HepG2 (cell line): Measurements from ENCODE around the gene ALDH3B2. TPM values are rescaled to one million over a fixed set of nuclear protein-coding genes. Genes with fewer than 3 reads are reported as not detected.

ENCODE experiments used
- CCDC6 ChIP-seq: sonication (generic); formaldehyde crosslinking; IDR thresholded peaks from 2 replicates; pipeline ENCODE4 v1.8.1; 2022; ENCODE audit warnings: mild to moderate bottlenecking, missing genetic modification reagents, moderate library complexity
- FIP1L1 ChIP-seq: fragments of 200-400 bp; formaldehyde crosslinking; IDR thresholded peaks from 2 replicates; pipeline ENCODE4 v1.6.1; 2018; ENCODE audit warnings: low read depth, mild to moderate bottlenecking, low read length, moderate library complexity, borderline replicate concordance; ENCODE audit not compliant: insufficient read depth
- HNF4A ChIP-seq: sonication (generic); formaldehyde crosslinking; IDR thresholded peaks from 2 replicates; pipeline ENCODE4 v1.4.0; 2020; ENCODE audit warnings: missing genetic modification reagents
- HNF4G ChIP-seq, 2 experiments: sonication (generic) in 1 of 2; formaldehyde crosslinking in 1 of 2; IDR thresholded peaks; 2 replicates each; pipeline versions ENCODE4 v1.4.0 to v1.6.1; 2011 to 2020; ENCODE audit warnings: borderline replicate concordance in 2 of 2, low read depth in 2 of 2, mild to moderate bottlenecking in 2 of 2, low read length in 1 of 2, missing genetic modification reagents in 1 of 2, moderate library complexity in 1 of 2
- SP5 ChIP-seq: IDR thresholded peaks from 2 replicates; pipeline ENCODE4 v1.6.1; 2016; ENCODE audit warnings: low read depth, borderline replicate concordance
- ZBTB42 ChIP-seq: sonication (generic); formaldehyde crosslinking; IDR thresholded peaks from 2 replicates; pipeline ENCODE4 v1.5.0; 2020; ENCODE audit warnings: mild to moderate bottlenecking, missing genetic modification reagents
- ZNF549 ChIP-seq: sonication (generic); formaldehyde crosslinking; IDR thresholded peaks from 2 replicates; pipeline ENCODE4 v1.5.0; 2020; ENCODE audit warnings: missing genetic modification reagents
- ZNF746 ChIP-seq: sonication (generic); formaldehyde crosslinking; IDR thresholded peaks from 2 replicates; pipeline ENCODE4 v1.8.0; 2022; ENCODE audit warnings: mild to moderate bottlenecking, missing genetic modification reagents
- ZNF761 ChIP-seq: sonication (generic); formaldehyde crosslinking; conservative IDR thresholded peaks from 2 replicates; pipeline ENCODE4 v1.4.0; 2020; ENCODE audit warnings: mild to moderate bottlenecking, missing genetic modification reagents
- ZNF766 ChIP-seq: sonication (generic); formaldehyde crosslinking; IDR thresholded peaks from 2 replicates; pipeline ENCODE4 v1.5.0; 2020; ENCODE audit warnings: missing genetic modification reagents, borderline replicate concordance
- ZNF776 ChIP-seq: sonication (generic); formaldehyde crosslinking; IDR thresholded peaks from 2 replicates; pipeline ENCODE4 v1.4.0; 2020; ENCODE audit warnings: mild to moderate bottlenecking, missing genetic modification reagents
- ZSCAN25 ChIP-seq: sonication (generic); formaldehyde crosslinking; IDR thresholded peaks from 2 replicates; pipeline ENCODE4 v1.8.0; 2022; ENCODE audit warnings: mild to moderate bottlenecking, missing genetic modification reagents
- polyA plus RNA-seq, 8 experiments: library from polyadenylated mRNA; depleted of rRNA in 3 of 8; stranded (reverse) in 7 of 8; unstranded in 1 of 8; fragments of >200 nt; fragmentation: Illumina TruSeq in 4 of 8; extraction: Trizol in 4 of 8; gene quantifications; 2 replicates each; pipeline versions ENCODE4 v1.2.1 to v1.2.3, GENCODE V29; 2011 to 2016; ENCODE audit warnings: low read depth in 4 of 8, missing spikeins in 1 of 8, mixed read lengths in 1 of 8; ENCODE audit not compliant: insufficient read depth in 1 of 8
- total RNA-seq, 5 experiments: library from RNA; depleted of rRNA; stranded (reverse); fragments of >200 nt; fragmentation: Illumina TruSeq; extraction: Trizol; gene quantifications; 2 replicates each; pipeline ENCODE4 v1.2.3, GENCODE V29; 2016; ENCODE audit warnings: low read depth in 1 of 5
- TF ChIP-seq, protein P1 (sequence below): sonication (generic); formaldehyde crosslinking; IDR thresholded peaks from 2 replicates; pipeline ENCODE4 v1.5.1; 2020; ENCODE audit warnings: missing genetic modification reagents, mild to moderate bottlenecking, borderline replicate concordance
- TF ChIP-seq, protein P2 (sequence below): sonication (generic); formaldehyde crosslinking; IDR thresholded peaks from 2 replicates; pipeline ENCODE4 v1.5.1; 2020; ENCODE audit warnings: mild to moderate bottlenecking, missing genetic modification reagents, borderline replicate concordance
- TF ChIP-seq, protein P3 (sequence below): sonication (generic); formaldehyde crosslinking; IDR thresholded peaks from 2 replicates; pipeline ENCODE4 v1.4.0; 2020; ENCODE audit warnings: missing genetic modification reagents, borderline replicate concordance
- TF ChIP-seq, protein P4 (sequence below): sonication (generic); formaldehyde crosslinking; IDR thresholded peaks from 2 replicates; pipeline ENCODE4 v1.4.0; 2020; ENCODE audit warnings: missing genetic modification reagents
- TF ChIP-seq, protein P5 (sequence below): sonication (generic); formaldehyde crosslinking; IDR thresholded peaks from 2 replicates; pipeline ENCODE4 v1.5.1; 2020; ENCODE audit warnings: missing genetic modification reagents, mild to moderate bottlenecking, borderline replicate concordance
- TF ChIP-seq, protein P6 (sequence below): sonication (generic); formaldehyde crosslinking; IDR thresholded peaks from 2 replicates; pipeline ENCODE4 v1.4.0; 2020; ENCODE audit warnings: missing genetic modification reagents, borderline replicate concordance

The ALDH3B2 gene
- total and polyA plus RNA-seq, 2 of the 13 experiments (the other 11 are each of a cell fraction or from before 2014, with no cell fraction given), result not detected

DNA sequence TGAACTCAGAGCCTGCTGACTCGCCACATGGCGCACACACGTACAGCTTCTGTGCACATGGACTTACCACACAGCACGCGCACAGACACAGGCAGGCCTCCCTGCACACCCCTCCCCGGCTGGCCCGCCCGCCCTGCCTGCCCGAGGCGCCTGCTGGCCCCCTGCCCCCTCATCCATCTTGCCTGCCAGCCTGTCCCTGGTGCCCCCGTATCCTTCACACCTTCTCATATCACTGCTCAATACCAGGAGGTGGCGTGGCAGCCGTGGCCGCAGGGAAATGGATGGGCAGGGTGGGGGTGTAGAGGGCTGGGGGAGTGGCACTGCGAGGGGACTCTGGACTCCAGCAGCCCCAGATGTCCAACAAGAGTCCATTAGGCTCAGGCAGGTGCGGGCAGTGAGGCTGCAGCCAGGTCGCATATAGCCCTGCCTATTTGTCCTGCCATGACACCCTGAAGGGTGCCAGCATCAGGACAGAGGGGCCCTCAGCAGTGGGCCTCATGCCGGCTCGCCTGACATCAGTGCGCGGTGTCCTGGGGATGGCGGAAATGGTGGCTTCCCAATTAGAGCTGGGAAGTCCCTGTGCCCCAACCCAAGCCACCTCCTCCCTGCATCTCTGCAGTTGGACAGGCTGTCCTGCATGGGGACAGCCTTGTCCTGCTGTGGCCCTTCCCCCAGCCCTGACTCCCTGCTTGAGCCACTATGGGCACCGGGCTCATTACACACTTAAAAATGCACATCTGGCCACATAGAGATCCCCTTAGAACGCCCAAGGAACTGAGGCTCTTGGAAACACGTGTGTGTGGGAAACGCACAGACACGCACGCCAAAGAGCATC lies 32.9 kb downstream of the ALDH3B2 start (continued):
- TF ChIP-seq, protein P1, sequence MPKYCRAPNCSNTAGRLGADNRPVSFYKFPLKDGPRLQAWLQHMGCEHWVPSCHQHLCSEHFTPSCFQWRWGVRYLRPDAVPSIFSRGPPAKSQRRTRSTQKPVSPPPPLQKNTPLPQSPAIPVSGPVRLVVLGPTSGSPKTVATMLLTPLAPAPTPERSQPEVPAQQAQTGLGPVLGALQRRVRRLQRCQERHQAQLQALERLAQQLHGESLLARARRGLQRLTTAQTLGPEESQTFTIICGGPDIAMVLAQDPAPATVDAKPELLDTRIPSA (CRISPR knock-in tag), result no peak
- TF ChIP-seq ZBTB42 (CRISPR knock-in tag), result no peak
- no peak for TF ChIP-seq FIP1L1
- TF ChIP-seq, protein P2, sequence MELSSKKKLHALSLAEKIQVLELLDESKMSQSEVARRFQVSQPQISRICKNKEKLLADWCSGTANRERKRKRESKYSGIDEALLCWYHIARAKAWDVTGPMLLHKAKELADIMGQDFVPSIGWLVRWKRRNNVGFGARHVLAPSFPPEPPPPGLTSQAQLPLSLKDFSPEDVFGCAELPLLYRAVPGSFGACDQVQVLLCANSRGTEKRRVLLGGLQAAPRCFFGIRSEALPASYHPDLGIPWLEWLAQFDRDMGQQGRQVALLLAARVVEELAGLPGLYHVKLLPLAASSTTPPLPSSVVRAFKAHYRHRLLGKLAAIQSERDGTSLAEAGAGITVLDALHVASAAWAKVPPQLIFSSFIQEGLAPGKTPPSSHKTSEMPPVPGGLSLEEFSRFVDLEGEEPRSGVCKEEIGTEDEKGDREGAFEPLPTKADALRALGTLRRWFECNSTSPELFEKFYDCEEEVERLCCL (CRISPR knock-in tag), result no peak
- no peak for TF ChIP-seq ZNF766 (CRISPR knock-in tag)
- TF ChIP-seq, protein P3, sequence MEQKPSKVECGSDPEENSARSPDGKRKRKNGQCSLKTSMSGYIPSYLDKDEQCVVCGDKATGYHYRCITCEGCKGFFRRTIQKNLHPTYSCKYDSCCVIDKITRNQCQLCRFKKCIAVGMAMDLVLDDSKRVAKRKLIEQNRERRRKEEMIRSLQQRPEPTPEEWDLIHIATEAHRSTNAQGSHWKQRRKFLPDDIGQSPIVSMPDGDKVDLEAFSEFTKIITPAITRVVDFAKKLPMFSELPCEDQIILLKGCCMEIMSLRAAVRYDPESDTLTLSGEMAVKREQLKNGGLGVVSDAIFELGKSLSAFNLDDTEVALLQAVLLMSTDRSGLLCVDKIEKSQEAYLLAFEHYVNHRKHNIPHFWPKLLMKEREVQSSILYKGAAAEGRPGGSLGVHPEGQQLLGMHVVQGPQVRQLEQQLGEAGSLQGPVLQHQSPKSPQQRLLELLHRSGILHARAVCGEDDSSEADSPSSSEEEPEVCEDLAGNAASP (CRISPR knock-in tag), result no peak
- TF ChIP-seq, protein P4, sequence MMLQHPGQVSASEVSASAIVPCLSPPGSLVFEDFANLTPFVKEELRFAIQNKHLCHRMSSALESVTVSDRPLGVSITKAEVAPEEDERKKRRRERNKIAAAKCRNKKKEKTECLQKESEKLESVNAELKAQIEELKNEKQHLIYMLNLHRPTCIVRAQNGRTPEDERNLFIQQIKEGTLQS (CRISPR knock-in tag), result no peak
- TF ChIP-seq HNF4A (CRISPR knock-in tag), result peak; percentile 77
- peak; percentile 85 for TF ChIP-seq SP5 (CRISPR knock-in tag)
- no peak for TF ChIP-seq ZNF761 (CRISPR knock-in tag)
- TF ChIP-seq ZSCAN25 (CRISPR knock-in tag), result peak; percentile 99
- no peak for TF ChIP-seq ZNF776
- TF ChIP-seq, protein P5, sequence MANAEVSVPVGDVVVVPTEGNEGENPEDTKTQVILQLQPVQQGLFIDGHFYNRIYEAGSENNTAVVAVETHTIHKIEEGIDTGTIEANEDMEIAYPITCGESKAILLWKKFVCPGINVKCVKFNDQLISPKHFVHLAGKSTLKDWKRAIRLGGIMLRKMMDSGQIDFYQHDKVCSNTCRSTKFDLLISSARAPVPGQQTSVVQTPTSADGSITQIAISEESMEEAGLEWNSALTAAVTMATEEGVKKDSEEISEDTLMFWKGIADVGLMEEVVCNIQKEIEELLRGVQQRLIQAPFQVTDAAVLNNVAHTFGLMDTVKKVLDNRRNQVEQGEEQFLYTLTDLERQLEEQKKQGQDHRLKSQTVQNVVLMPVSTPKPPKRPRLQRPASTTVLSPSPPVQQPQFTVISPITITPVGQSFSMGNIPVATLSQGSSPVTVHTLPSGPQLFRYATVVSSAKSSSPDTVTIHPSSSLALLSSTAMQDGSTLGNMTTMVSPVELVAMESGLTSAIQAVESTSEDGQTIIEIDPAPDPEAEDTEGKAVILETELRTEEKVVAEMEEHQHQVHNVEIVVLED (CRISPR knock-in tag), result no peak
- TF ChIP-seq, protein P6, sequence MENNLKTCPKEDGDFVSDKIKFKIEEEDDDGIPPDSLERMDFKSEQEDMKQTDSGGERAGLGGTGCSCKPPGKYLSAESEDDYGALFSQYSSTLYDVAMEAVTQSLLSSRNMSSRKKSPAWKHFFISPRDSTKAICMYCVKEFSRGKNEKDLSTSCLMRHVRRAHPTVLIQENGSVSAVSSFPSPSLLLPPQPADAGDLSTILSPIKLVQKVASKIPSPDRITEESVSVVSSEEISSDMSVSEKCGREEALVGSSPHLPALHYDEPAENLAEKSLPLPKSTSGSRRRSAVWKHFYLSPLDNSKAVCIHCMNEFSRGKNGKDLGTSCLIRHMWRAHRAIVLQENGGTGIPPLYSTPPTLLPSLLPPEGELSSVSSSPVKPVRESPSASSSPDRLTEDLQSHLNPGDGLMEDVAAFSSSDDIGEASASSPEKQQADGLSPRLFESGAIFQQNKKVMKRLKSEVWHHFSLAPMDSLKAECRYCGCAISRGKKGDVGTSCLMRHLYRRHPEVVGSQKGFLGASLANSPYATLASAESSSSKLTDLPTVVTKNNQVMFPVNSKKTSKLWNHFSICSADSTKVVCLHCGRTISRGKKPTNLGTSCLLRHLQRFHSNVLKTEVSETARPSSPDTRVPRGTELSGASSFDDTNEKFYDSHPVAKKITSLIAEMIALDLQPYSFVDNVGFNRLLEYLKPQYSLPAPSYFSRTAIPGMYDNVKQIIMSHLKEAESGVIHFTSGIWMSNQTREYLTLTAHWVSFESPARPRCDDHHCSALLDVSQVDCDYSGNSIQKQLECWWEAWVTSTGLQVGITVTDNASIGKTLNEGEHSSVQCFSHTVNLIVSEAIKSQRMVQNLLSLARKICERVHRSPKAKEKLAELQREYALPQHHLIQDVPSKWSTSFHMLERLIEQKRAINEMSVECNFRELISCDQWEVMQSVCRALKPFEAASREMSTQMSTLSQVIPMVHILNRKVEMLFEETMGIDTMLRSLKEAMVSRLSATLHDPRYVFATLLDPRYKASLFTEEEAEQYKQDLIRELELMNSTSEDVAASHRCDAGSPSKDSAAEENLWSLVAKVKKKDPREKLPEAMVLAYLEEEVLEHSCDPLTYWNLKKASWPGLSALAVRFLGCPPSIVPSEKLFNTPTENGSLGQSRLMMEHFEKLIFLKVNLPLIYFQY (CRISPR knock-in tag), result no peak
- TF ChIP-seq HNF4G (IDR thresholded peaks at IDR 0.05; ENCODE audit: borderline replicate concordance, low read depth, low read length), result peak; percentile 50; the same call in 1 of the 2 replicates
- TF ChIP-seq HNF4G (CRISPR knock-in tag; IDR thresholded peaks at IDR 0.05; ENCODE audit: borderline replicate concordance, low read depth), result no peak
- TF ChIP-seq ZNF746 (CRISPR knock-in tag), result no peak
- no peak for TF ChIP-seq ZNF549 (CRISPR knock-in tag)
- no peak for TF ChIP-seq CCDC6
